Hematopoietic multipotent progenitor cell treated with erythropoietin and hydrocortisone succinate and interleukin-3 and kit ligand, for 8 days (in vitro differentiated cells): ENCODE measurements around the gene C15orf39.

Experiments used
- DNase-seq: peaks from one replicate; pipeline ENCODE4 v3.0.0-alpha.2; 2015

The C15orf39 gene

GRCh38 chr15:75172284-75172820 is 29.3 kb upstream of the C15orf39 start:
- DNase-seq = no peak

DNA sequence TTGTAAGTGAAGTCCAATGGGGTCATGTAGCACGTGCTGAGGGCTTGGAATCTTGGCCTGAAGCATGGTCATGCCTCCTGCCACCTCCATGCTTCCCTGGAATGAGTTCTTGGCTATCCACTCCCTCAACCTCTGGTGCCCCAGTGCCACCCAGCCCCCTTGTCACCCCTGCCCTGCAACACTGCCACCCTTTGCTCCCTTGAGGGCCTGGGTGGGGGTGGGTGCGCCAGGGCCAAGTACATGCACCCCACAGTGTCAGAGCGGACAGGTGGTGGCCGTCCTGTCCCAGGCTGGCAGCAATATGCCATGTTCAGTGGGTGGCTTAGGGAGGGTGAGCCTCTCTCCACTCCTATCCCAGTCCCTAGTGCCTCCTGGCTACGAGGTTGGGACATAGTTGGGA is 27.6 kb upstream of the C15orf39 start:
- no peak for DNase-seq

- no peak for DNase-seq
These were observed 27.0 kb upstream of the C15orf39 start for GRCh38 chr15:75174729-75175128.

GRCh38 chr15:75176396-75176761 is 25.3 kb upstream of the C15orf39 start:
- DNase-seq = no peak

DNA sequence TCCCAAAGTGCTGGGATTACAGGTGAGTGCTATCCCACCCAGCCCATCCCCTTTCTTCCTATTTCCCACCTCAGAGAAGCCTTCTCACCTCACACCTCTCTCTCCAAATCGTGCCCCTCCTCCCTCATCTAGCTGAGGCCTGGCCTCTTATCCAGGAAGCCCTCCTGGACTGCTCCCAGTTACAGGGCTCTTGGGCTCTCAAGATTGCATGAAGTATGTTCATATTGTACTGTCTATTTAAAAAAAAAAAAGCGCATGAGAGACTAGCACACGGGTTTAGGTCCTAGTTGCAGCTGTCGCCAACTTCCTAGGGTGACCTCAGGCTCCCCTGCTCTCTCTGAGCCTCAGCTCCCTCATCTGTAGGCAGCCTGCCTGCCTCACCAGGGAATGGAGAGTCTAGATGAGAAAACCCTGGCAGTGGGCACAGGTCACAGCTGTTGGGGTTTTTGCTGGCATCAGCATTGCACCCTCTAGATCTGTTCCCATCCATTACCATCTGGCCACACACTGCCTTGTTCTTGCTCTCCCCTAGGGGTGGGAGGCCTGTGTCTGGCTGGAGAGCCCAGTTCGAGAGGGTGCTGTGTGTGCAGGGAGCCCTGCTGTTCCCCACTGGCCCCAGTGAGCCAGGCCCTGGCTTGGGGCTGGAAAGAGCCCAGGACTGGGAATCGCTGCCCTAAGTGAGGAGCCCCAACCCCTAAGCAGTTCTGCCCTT is 24.2 kb upstream of the C15orf39 start:
- DNase-seq = peak; percentile 52

DNA sequence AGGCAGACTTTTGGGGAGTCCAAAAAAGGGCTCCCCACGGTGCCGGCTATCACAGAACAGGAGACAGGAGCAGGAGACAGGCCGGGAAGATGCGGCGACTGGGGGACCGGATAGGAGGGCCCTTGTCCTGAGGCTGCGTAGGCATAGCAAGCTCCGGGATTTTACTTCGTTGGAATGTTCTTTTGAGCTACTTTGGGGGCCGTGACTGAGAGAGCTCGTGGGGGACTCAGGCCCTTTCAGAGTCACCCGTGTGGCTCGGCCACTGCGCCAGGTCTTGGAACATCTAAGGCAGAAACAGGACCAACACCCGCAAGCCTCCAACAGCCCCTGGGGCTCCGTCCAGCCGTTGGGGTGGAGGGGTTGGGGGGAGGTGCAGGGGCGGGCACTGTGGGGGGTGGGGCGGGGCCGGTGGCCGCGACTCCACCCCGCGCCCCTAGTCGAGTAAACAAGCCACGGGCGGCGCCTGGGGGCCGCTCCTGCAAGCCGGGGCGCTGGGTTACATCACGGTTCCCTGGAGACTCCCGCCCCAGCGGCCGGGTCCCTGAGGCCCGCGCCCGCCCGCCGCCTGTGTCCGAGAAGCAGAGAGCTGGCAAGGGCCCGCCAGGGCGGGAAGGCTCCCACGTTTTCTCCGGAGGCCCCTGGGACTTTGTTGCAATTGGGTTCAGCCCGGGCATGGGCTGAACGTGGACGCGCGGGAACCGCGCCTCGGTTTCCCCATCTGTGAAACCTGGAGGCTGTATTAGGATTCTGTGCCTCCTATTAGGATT is 23.3 kb upstream of the C15orf39 start:
- peak; percentile 58 for DNase-seq

GRCh38 chr15:75178938-75179745 is 22.5 kb upstream of the C15orf39 start:
- peak; percentile 47 for DNase-seq

DNA sequence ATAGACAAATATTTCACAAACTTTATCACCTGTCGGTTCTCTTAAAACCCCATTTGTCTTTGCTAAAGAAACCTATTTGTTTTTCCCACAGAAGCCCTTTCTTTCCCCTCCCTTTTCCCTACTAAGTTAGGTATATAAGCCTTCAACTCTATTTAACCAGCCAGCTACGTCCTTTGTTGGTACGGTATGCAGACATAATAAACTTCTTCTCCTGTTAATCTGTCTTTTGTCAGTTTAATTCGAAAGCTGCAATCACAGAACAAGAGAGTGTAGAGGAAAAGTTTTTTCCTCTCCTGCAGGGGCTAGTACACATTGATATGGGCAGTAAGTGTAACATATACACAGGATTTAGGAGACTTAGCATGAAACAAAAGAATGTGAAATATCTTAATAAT is 21.9 kb upstream of the C15orf39 start:
- DNase-seq = no peak

DNA sequence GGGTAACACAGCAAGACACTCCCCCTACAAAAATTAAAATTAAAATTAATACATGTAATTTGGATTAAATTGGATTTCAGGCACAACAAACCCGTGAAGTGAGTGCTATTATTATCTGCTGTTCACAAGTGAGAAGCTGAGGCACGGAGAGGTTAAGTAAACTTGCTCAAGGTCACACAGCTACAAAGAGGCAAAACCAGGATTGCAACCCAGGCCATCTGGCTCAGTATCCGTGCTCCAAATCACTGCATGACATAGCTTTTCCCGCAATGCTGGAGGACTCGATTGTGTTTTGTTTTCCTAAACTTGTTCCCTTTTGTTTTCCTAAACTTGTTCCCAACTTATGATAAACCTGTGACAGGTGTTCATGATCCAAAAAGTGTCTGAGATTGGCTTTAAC is 19.9 kb upstream of the C15orf39 start:
- DNase-seq = no peak

- DNase-seq = no peak
These were observed 19.2 kb upstream of the C15orf39 start for GRCh38 chr15:75182187-75183131.

GRCh38 chr15:75185271-75186029 is 16.2 kb upstream of the C15orf39 start:
- DNase-seq = no peak

DNA sequence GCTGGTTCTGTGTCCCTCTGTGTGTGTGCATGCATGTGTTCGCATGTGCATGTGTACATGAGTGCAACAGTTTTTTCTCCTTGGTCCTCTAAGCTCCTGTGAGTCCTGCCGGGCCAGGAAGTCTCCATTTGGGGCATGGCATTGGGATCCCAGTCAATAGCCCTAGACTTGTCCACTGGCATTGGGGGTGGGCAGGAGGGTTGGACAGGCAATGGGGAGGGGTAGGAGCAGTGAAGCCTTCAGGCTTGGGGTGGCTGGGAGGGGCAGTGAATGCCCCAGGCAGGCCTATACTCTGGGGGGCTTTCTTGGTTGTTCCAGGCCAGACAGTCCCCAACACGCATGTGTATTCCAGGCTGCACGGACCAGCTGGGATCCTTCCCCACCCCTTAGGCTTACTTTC is 15.6 kb upstream of the C15orf39 start:
- DNase-seq = no peak

- DNase-seq = no peak
These were observed 13.2 kb upstream of the C15orf39 start for GRCh38 chr15:75188499-75188898.

GRCh38 chr15:75191235-75191634 is 10.4 kb upstream of the C15orf39 start:
- DNase-seq = no peak

DNA sequence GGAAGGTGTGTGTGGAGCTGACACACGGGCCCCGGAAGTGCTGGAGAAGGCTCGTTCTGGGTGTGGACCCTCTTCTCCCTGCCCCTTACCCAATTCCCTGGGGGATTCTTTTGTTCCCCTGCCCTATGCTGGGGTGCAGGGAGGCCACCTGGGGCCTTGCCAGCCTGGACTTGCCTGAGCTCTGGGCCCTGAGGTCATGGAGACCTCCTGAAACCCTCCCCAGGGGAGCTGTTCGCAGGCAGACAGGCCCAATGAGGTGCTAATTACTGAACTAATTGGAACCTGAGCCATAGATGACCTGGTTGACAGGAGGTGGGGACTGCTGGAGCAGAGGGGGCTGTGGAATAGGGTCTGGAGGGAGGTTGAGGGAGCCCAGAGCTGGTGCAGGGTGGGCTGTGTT is 9.4 kb upstream of the C15orf39 start:
- DNase-seq = no peak

GRCh38 chr15:75193272-75193671 is 8.4 kb upstream of the C15orf39 start:
- DNase-seq = no peak

GRCh38 chr15:75193976-75194375 is 7.7 kb upstream of the C15orf39 start:
- no peak for DNase-seq

GRCh38 chr15:75194397-75194796 is 7.3 kb upstream of the C15orf39 start:
- no peak for DNase-seq

DNA sequence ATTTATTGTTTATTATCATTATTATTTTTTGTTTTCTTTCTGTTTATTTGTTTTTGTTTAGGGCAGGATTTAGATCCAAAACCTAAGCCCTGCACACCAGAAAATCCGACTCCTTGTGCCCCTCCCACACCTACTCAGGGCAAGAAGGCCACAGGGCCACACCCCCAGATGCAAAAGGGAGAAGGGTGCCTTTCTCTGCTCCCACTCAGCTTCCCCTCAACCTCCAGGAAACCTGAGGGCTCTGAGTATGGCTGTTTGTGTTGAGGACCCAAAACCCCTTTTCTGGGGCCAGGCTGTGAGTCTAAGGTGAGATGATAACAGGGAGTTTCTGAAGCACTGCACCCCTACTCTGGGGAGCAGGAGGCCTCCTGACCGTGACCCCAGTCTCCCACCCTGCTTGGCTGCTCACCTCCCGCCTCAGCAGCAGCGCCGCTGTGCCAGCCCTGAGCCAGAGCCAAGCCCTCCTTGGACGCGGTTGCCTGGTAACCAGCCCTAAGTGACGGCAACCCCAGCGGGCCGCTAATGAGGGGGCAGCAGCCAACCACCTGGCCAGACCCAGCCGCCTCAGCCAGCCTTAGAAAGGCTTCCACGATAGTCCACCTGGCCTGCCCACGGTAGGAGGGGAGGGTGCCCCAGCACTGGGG is 6.4 kb upstream of the C15orf39 start:
- DNase-seq = no peak

DNA sequence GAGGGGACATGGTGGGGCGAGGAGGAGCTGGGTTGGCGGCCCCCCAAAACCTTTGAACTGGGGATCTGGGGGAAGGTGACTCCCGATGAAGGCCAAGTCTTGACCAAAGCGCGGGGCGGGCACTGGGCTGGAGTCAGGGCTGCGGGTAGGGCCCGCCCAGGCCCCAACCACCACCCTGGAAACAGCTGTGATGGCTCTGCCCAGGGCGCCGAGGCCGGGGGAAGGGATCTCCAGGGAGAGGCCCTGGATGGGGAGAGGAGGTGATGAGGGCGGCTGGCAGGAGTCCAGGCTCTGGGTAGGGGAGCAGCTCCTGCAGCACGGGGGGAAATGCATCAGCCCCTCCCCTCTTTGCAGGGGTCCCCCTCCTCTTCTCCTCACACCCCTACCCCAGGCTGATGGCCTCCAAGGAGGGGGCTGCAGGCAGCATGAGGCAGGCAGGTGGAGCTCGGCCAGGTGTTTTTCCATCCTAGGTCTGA is 5.9 kb upstream of the C15orf39 start:
- peak; percentile 13 for DNase-seq
